ENCODE data around the gene CACNB4.
"Not testable (repeated sequence)": the region's sequence is repeated elsewhere in the genome, so short reads cannot be mapped to it uniquely, and the experiment has no call there.

Gene CACNB4

DNA sequence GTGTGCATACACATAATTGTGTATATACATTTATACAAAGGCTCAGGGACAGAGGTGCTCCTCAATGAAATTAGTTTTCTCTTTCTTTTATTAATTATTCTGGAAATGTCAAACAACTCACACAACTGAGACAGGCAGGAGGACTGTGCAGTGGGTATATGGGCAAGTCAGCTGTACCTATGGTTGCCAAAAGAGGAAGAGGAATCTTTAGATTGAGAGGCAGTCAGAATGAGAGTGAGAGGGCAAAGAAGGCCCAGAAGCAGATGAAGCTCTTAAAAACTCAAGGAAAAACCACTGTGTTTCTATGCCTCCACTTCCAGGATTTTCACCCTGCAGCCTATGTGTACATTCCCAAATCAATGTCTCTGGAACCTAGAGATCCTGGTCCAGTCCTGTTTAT is 79.1 kb downstream of the CACNB4 start:
- no peak for DNase-seq (ENCODE audit: low spot score)

DNA sequence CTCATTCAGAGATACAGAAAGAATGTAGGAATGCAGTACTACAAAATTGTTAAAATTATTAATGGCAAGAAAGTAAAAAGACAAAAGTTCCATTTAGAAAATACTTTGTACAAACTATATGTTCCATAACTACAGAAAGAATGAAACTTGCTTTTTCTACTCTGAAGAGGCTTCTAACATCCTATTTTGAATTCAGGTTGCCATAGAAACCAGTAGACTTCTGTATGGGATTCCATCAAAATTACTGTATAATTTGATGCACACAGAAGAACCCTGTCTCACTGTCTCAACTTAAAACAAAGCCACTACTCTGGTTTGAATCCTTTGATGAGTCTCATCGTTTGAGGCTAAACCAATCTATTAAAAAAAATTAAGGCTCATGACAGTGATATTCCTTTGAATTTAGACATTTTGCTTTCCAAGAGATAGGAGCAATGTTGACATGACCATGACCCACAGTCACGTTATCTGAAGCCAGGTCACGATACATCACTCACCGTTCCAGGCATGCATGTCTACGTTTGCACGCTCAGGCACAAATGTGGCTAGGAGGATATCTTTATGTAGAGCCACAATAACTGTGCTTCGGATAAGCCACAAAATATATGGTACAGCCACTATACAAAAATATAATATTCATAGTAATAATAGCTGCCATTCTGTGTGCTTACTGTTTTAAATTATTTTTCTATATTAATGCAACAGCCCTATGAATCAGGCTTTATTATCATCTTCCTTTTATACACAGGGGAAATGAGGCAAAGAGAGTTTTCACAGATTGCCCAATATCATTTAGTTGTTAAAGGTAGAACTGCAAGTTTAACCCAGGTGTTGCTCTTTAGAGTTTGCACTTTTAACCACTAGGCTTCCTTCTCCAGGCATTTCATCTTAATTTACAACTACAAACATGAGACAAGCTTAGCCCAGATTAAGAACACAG is 82.4 kb downstream of the CACNB4 start:
- no peak for DNase-seq (ENCODE audit: low spot score)

DNA sequence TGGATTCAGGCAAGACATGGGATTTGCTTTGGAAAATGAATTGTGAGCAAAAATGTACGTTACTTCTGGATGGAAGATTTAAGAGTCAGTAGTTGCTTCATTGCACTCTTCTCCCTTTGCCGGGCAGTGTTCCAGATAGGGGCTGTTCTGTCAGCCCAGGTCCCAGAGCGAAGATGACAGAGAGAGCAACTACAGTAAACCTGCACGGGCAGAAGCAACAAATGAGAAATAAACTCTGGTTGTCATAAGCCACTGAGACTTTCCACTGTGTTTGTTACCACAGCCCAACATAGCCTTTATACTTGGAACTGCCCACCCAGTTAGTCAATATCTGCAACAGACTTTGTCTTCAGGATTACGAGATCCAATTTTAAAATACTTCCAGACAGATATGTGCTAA is 83.3 kb downstream of the CACNB4 start:
- no peak for DNase-seq (ENCODE audit: low spot score)

DNA sequence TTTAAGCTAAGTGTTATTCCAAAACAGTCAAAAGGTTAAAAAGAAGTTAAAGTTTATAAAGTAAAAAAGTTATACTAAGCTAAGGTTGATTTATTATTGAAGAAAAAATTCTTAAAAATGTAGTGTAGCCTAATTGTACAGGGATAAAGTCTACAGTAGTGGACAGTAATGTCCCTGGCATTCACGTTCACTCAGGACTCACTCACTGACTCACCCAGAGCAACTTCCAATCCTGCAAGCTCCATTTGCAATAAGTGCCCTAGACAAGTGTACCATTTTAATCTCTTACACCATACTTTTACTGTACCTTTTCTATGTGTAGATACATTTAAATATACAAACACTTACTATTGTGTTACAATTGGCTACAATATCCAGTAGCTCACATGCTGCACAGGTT is 86.1 kb downstream of the CACNB4 start:
- no peak for DNase-seq (ENCODE audit: low spot score)

GRCh38 chr2:152011724-152012123 is 87.1 kb downstream of the CACNB4 start:
- DNase-seq (ENCODE audit: low spot score), result no peak

- DNase-seq (ENCODE audit: low spot score), result no peak
These were observed 93.2 kb downstream of the CACNB4 start for GRCh38 chr2:152005607-152006006.

GRCh38 chr2:152003283-152003682 is 95.6 kb downstream of the CACNB4 start:
- DNase-seq (ENCODE audit: low spot score), result not testable (repeated sequence)

GRCh38 chr2:151999053-151999452 is 99.8 kb downstream of the CACNB4 start:
- DNase-seq (ENCODE audit: low spot score), result peak; percentile 41

GRCh38 chr2:151996243-151997003 is 102.4 kb downstream of the CACNB4 start:
- DNase-seq (ENCODE audit: low spot score), result no peak

DNA sequence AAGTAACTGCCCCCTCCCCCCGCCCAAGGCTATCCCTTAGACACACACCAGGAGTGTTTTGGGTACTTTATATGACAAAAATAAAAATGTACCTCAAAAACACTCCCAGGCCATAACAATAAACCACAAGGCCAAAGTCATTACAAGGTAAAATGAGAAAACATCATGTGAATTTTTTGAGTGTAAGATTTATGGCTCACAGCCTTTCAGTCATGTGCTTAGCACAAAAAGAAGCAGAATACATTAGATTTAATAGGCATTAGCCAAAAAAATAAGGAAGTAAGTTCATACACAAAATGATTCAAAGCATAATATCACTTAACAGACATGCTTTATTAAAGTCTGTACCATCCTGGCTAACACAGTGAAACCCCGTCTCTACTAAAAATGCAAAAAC is 103.7 kb downstream of the CACNB4 start:
- DNase-seq (ENCODE audit: low spot score), result no peak

DNA sequence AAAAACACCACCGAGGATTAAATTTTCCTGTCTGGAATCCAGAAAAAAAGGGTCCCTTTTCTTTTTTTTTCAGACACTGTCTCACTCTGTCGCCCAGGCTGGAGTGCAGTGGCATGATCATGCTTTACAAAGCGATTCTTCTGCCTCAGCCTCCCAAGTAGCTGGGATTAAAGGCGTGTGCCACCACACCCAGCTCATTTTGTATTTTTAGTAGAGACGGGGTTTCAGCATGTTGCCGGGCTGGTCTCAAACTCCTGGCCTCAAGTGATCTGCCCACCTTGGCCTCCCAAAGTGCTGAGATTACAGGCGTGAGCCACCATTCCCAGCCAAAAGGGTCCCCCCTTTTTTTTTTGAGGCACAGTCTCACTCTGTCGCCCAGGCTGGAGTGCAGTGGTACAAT is 104.7 kb downstream of the CACNB4 start:
- not testable (repeated sequence) for DNase-seq (ENCODE audit: low spot score)

DNA sequence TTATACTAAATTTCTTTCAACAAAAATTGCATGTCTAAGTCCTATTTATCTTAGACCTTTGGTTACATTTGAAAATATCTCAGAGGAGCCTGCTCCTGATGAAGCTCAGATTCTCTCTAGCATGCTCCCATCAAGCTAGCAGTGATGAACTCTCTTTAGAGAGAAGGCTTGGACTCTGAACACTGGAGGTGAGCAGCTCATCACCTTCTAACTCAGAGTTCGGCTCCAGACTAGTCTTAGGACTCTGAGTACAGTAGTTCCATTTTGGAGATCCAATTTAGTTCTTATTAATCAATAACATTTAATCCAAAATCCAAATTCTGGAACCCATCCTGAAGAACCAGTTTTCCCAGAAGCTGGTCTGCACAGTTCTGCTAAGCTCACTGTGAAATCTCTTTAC is 107.8 kb downstream of the CACNB4 start:
- no peak for DNase-seq (ENCODE audit: low spot score)

DNA sequence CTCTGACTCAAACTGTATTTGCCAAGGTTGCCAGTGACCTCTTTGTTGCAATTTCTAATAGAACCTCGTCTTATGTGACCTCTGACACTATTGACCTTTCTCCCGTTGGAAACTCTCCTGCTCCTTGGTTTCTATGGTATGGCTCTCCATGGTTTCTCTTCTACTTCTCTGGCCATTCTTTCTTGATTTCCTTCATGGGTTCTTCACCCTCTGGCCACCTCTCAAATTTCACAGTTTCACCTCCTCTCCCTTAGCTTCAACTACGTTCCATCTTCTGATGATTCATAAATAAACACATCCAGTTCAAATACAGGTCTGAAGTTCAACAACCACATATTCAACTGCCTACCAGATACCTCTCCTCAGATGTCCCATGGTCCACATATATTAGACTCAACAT is 109.5 kb downstream of the CACNB4 start:
- DNase-seq (ENCODE audit: low spot score), result no peak

DNA sequence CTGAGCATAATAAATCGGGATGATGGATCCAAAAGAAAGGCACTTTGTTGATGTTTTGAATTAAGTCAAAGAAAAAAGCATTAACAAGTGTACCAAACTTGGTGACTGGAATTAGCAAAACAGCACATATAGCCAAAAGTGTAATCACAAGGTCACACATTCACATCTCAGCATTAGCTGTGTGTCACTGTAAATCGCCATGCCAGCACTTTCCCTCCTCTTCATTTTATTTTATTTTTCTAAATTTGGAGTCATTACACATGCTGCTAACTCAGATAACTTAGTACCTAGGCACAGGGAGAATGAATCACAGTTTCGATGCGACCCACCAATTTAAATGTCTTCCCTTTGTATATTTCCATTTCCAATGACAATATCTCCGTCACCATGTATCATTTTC is 111.4 kb downstream of the CACNB4 start:
- no peak for DNase-seq (ENCODE audit: low spot score)

- no peak for DNase-seq (ENCODE audit: low spot score)
These were observed 114.3 kb downstream of the CACNB4 start for GRCh38 chr2:151984424-151985083.

DNA sequence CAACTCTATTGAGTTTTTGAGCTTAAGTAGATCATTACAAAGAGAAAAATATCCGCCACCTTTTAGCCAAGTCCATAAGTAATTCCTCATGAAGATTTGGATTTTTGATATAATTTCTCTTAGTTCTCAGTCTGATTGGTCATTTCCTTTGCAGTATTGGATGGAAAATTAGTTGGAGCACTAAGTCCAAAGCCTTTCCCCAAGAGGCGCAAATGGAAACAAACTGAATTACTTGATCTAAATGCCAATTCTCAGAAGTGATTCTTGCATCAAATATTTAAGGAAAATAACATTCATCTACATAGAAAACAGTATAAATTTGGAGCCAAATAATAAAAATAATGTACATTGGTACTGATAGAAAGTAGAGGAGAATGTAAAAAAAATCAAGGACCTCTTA is 115.6 kb downstream of the CACNB4 start:
- no peak for DNase-seq (ENCODE audit: low spot score)

DNA sequence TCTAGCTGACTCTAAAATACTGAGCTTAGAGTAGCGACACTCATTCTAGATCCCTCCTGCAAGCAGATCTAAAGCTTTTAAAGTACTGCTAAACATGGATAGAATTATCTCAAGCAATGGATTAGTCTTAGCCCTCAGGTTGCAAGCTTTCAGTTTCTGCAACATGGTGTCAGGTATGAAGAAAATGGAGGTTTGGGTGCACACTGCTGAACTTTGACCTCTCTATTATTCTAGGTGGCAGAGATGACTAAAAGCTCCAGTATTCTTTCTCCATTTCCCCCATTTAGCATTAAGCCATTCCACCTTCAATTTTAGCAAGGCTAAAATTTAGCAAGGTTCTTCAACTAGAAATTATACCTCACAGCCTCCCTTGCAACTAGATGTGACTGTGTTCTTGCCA is 117.0 kb downstream of the CACNB4 start:
- DNase-seq (ENCODE audit: low spot score), result no peak

- no peak for DNase-seq (ENCODE audit: low spot score)
These were observed 119.2 kb downstream of the CACNB4 start for GRCh38 chr2:151979694-151980093.

- DNase-seq (ENCODE audit: low spot score), result no peak
These were observed 120.1 kb downstream of the CACNB4 start for GRCh38 chr2:151978709-151979108.

DNA sequence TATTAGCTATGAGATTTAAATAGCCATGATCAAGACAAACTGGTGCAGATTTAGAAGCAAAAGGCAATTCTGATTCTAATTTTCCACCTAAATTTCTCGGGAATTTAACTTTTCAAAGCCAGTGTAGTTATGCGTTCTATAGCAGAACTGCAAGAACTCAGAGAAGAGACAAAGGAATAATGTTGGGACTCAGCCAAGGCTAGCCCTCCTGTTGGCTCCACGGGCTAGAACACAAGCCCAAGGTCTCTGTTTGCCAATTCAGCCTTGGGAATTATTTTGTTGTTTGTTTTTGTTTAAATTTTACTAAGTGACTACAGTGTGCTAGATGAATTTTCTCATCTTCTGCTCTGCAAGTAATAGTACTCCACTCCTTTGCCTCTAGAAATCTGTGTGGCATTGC is 121.2 kb downstream of the CACNB4 start:
- no peak for DNase-seq (ENCODE audit: low spot score)

DNA sequence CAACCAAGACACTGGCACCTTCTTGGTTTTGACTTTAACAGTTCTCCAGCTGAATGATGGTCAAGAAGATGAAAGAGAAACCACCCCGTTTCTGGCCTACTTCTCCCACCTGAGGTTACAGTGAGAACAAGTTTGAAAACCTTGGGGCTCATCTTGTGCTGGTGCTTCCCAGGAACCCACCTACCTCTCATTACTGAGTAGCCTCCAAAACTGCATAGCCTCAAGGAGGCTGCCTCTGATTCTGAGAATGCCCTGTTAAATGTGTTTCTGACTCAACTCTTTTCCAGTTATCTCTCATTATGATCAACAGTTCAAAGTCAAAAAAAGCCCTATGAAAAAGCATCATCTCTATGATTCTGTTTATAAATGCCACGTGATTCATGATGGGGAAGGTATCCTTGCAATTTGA is 121.9 kb downstream of the CACNB4 start:
- DNase-seq (ENCODE audit: low spot score), result no peak
